K562 (cell line): ENCODE measurements around the gene ADARB2.

Experiments
- POLR2AphosphoS5 ChIP-seq: IDR thresholded peaks from 2 replicates; pipeline ENCODE4 v1.6.1; 2011; ENCODE audit warnings: mild to moderate bottlenecking, low read depth, low read length, moderate library complexity; ENCODE audit not compliant: control insufficient read depth, insufficient read depth
- SRSF1 ChIP-seq: fragments of 200-400 bp; formaldehyde crosslinking; IDR thresholded peaks from 2 replicates; pipeline ENCODE4 v1.6.1; 2017; ENCODE audit warnings: mild to moderate bottlenecking, low read depth, low read length, moderate library complexity

DNA sequence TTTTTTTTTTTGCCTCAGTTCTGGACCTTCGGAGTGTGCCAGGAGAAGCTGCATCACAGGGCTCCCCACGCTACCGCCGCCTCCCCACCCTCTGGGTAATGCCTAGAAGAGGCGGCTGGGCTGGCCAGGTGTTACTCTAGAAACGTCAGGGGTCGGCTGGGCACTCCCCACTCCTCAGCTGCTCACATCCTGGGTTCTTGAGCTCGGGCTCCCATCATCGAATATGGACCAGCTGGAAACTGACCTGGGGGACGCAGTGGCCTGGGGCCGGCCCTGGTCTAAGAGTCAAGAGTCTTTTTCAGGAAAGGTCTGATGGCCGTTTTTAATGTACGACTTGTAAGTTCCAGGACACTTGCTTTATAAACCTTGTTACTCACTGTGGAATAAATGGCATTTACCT is 354.6 kb downstream of the ADARB2 start:
- TF ChIP-seq POLR2AphosphoS5: no peak
- no peak for TF ChIP-seq SRSF1
